ENCODE results near the gene CDON. TPM values are rescaled to one million over a fixed set of nuclear protein-coding genes. Genes with fewer than 3 reads are reported as not detected.

The CDON gene
- total and polyA plus RNA-seq, 9 of the 15 experiments (the other 6 are each of a cell fraction or from before 2014, with no cell fraction given): 0.08 to 0.64 (median 0.40) TPM

DNA sequence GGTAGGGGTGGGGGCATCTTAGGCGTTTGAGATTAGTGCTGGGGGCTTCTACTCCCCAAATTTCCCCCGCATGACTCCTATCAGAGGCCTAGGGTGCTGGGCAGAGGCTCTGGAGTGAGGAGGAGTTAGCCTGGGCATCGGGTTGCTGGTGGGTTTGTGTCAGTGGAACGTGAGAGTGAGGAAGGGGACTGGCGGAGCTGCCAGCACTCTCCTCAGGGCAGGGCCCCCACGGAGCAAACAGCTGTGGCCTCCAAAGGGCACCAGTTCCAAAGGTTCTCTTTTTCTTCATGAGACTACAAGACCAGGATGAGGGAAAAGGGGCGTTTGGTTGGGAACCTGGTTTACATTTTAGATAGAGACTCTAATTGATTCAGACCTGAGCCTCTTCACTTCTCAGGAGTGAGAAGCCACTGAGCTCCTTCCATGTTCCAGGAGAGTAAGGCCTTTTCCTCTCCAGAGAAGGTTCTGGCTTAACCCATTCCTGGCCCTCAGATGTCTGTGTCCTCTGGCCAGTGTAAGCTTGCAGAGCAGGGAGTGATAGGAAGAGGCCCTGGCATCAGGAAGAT is 35.6 kb upstream of the CDON start:
- ChIA-PET POLR2A (interaction anchor here (0.5 to 0.8 kb wide), 2 partner anchors 12 to 33 kb away, joined by 3 read pairs; no protein-coding TSS in a partner anchor), CTCF (ENCODE audit: low intra/inter-chr PET ratio) (no interaction called here)
- H3K9ac ChIP-seq (ENCODE audit: insufficient read depth in 1 of 2, low read depth in 2 of 2, low read length in 2 of 2): no peak overlapping the region
- FAIRE-seq: no peak
- no peak overlapping the region for H2AFZ ChIP-seq (ENCODE audit: low read depth, low read length)
- no peak for DNase-seq (ENCODE audit: extremely low read depth in 1 of 4, low spot score in 3 of 4)
- ATAC-seq: no peak
- H3K27ac ChIP-seq (ENCODE audit: extremely low read depth, low read depth, low read length): no peak overlapping the region
- no peak overlapping the region for H3K4me3 ChIP-seq
- no peaks in the 10 kb centered on the region for H3K9me1 ChIP-seq (ENCODE audit: control insufficient read depth, insufficient read depth, low read length)
- in situ Hi-C loops (cut with MboI): no loop called here
- TF ChIP-seq RB1 (IDR thresholded peaks at IDR 0.05; ENCODE audit: low read depth) (no peak), KLF10 (CRISPR knock-in tag; IDR thresholded peaks at IDR 0.05) (no peak), HNRNPL (IDR thresholded peaks at IDR 0.05; ENCODE audit: low read depth, low read length) (no peak), SP2 (IDR thresholded peaks at IDR 0.05; ENCODE audit: extremely low read depth, low read depth, low read length, poor library complexity, severe bottlenecking) (no peak), CCAR2 (IDR thresholded peaks at IDR 0.05; ENCODE audit: low read depth, low read length) (no peak), ZNF407 (IDR thresholded peaks at IDR 0.05; ENCODE audit: low read depth) (no peak), HBP1 (CRISPR knock-in tag; IDR thresholded peaks at IDR 0.05) (no peak)
- H3K4me2 ChIP-seq (ENCODE audit: insufficient read depth, low read length): no peak overlapping the region
- no peaks in the 10 kb centered on the region for H3K9me3 ChIP-seq (replicated peaks; ENCODE audit: control insufficient read depth, insufficient read depth, low read depth, low read length)
- peaks cover 6% of the 10 kb centered on the region for H4K20me1 ChIP-seq (replicated peaks; ENCODE audit: control insufficient read depth, insufficient read depth, low read length)
- no peaks in the 10 kb centered on the region for H3K36me3 ChIP-seq (ENCODE audit: control insufficient read depth, insufficient read depth, low read length)
- H3K27me3 ChIP-seq (ENCODE audit: control insufficient read depth in 2 of 2, insufficient read depth in 2 of 2, low read length in 2 of 2): peaks cover 40 to 61% of the 10 kb centered on the region in 2 experiments
- 2% methylated on average over 7 of the region's 7 CpGs for WGBS (ENCODE audit: insufficient coverage, low coverage, missing lambda C conversion rate)
- peaks cover 6 to 8% of the 10 kb centered on the region in 2 experiments; a peak in 4 of 5 replicates for H3K4me1 ChIP-seq (replicated peaks in 1 of 2; ENCODE audit: control insufficient read depth in 2 of 2, insufficient read depth in 2 of 2, low read length in 2 of 2)
- intact Hi-C loops (cut with micrococcal nuclease): no loop called here
- no TSS peak for BruUV-seq (replicated peaks)
- no peaks in the 10 kb centered on the region for H3K79me2 ChIP-seq (ENCODE audit: control insufficient read depth, insufficient read depth, low read length)
